Prostate gland (tissue), 2 donors: ENCODE data around the gene MYO5B.

ENCODE experiments used
- POLR2A ChIP-seq: fragments of 450-650 bp; IDR thresholded peaks from one replicate; pipeline ENCODE4 v1.6.1; 2016; ENCODE audit warnings: antibody characterized with exemption, mild to moderate bottlenecking
- TF ChIP-seq, protein P1 (sequence below), 4 experiments: fragments of 200-600 bp in 2 of 4; fragments of 450-650 bp in 2 of 4; sonication (generic) in 2 of 4; IDR thresholded peaks; 1 replicate in 3 of 4; 2 replicates in 1 of 4; pipeline ENCODE4 v1.5.1; 2016 to 2019; ENCODE audit warnings: antibody characterized with exemption in 4 of 4, mild to moderate bottlenecking in 2 of 4, moderate library complexity in 2 of 4

DNA sequence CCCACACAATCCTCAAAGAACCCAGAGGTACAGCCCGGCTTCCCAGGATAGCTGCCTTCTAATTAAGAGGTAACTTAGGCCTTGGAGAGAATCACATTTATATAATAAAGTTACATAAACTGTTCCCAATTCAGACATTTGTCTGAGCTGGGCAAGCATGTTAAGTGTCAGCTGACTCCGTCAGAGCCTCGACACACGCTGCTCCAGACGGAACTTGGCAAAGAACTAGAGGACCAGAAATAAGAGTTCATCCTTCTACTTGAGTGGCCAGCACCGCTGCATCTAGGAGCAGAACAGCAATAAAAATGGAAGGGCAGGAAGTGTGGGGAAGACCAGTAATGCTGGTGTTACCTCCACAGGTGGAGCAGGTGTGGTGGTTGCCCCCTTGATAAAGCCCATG, 80.5 kb downstream of the MYO5B start:
- TF ChIP-seq, protein P1, sequence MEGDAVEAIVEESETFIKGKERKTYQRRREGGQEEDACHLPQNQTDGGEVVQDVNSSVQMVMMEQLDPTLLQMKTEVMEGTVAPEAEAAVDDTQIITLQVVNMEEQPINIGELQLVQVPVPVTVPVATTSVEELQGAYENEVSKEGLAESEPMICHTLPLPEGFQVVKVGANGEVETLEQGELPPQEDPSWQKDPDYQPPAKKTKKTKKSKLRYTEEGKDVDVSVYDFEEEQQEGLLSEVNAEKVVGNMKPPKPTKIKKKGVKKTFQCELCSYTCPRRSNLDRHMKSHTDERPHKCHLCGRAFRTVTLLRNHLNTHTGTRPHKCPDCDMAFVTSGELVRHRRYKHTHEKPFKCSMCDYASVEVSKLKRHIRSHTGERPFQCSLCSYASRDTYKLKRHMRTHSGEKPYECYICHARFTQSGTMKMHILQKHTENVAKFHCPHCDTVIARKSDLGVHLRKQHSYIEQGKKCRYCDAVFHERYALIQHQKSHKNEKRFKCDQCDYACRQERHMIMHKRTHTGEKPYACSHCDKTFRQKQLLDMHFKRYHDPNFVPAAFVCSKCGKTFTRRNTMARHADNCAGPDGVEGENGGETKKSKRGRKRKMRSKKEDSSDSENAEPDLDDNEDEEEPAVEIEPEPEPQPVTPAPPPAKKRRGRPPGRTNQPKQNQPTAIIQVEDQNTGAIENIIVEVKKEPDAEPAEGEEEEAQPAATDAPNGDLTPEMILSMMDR (IDR thresholded peaks at IDR 0.05): no peak
- no peak for TF ChIP-seq POLR2A
